PC-9 (cell line): ENCODE measurements around the gene MAPT. TPM values are rescaled to one million over a fixed set of nuclear protein-coding genes. Genes with fewer than 3 reads are reported as not detected.

Experiments
- BruUV-seq: library from RNA; stranded (reverse); fragments of 400-500 nt; replicated peaks from 2 replicates; lab custom pipeline; 2021; lab: Mats Ljungman, UMichigan
- CTCF ChIA-PET: fragments of 300-600 bp; sonication (Branson Sonifier 250); formaldehyde crosslinking; loops from one replicate; lab custom pipeline; 2022; ENCODE audit warnings: antibody characterized with exemption; lab: Charles Lee
- POLR2A ChIA-PET: fragments of 300-600 bp; sonication (Branson Sonifier 250); formaldehyde crosslinking; loops from one replicate; lab custom pipeline; 2022; ENCODE audit warnings: antibody characterized with exemption; ENCODE audit not compliant: unreplicated experiment; lab: Charles Lee
- DNase-seq, 2 experiments: peaks; one replicate each; pipeline versions ENCODE4 v3.0.0 to v3.0.0-alpha.2; 2015 to 2022; ENCODE audit warnings: mixed read lengths in 1 of 2
- H2AFZ ChIP-seq: fragments of 200-600 bp; sonication (generic); 2 replicates; pipeline ENCODE4 v1.8.1; 2017; ENCODE audit warnings: antibody characterized with exemption
- H3F3A ChIP-seq: fragments of 200-600 bp; sonication (generic); 2 replicates; pipeline ENCODE4 v1.8.1; 2017; ENCODE audit warnings: antibody characterized with exemption, mild to moderate bottlenecking, low read depth; ENCODE audit not compliant: insufficient read depth
- H3K27ac ChIP-seq: fragments of 200-600 bp; sonication (generic); 2 replicates; pipeline ENCODE4 v1.6.1; 2016; ENCODE audit warnings: mixed run types
- H3K27me3 ChIP-seq: fragments of 200-600 bp; sonication (generic); 2 replicates; pipeline ENCODE4 v1.6.1; 2016; ENCODE audit warnings: low read depth, mixed run types; ENCODE audit not compliant: insufficient read depth
- H3K36me3 ChIP-seq: fragments of 200-600 bp; sonication (generic); 2 replicates; pipeline ENCODE4 v1.6.1; 2016; ENCODE audit warnings: low read depth, mixed run types
- H3K4me1 ChIP-seq: fragments of 200-600 bp; sonication (generic); replicated peaks from 2 replicates; pipeline ENCODE4 v1.6.1; 2016; ENCODE audit warnings: mixed run types; ENCODE audit not compliant: insufficient read depth
- H3K4me2 ChIP-seq: fragments of 200-600 bp; sonication (generic); 2 replicates; pipeline ENCODE4 v1.6.1; 2017; ENCODE audit warnings: mixed run types
- H3K4me3 ChIP-seq: fragments of 200-600 bp; sonication (generic); 2 replicates; pipeline ENCODE4 v1.6.1; 2016; ENCODE audit warnings: mixed run types
- H3K79me2 ChIP-seq: fragments of 200-600 bp; sonication (generic); 2 replicates; pipeline ENCODE4 v1.6.1; 2017; ENCODE audit warnings: low read depth, mixed run types
- H3K9me2 ChIP-seq: fragments of 200-600 bp; sonication (generic); 2 replicates; pipeline ENCODE4 v1.8.1; 2017; ENCODE audit warnings: mild to moderate bottlenecking; ENCODE audit not compliant: insufficient read depth
- H3K9me3 ChIP-seq: fragments of 200-600 bp; sonication (generic); 2 replicates; pipeline ENCODE4 v1.8.1; 2016; ENCODE audit warnings: low read depth; ENCODE audit not compliant: insufficient read depth
- H4K20me1 ChIP-seq: fragments of 200-600 bp; sonication (generic); 2 replicates; pipeline ENCODE4 v1.8.1; 2017; ENCODE audit not compliant: insufficient read depth
- EZH2 ChIP-seq: fragments of 200-600 bp; sonication (generic); IDR thresholded peaks from 2 replicates; pipeline ENCODE4 v1.8.0; 2017; ENCODE audit warnings: antibody characterized with exemption, low read depth
- intact Hi-C: fragments of 100-400 bp; cut with micrococcal nuclease; formaldehyde crosslinking; loops from one replicate; pipeline ENCODE4 v1.10.0; 2022; ENCODE audit not compliant: unreplicated experiment
- total RNA-seq: library from RNA; stranded (reverse); gene quantifications from 2 replicates; pipeline ENCODE4 v1.2.3, GENCODE V29; 2021
- TF ChIP-seq, protein P1 (sequence below): fragments of 200-600 bp; sonication (generic); conservative IDR thresholded peaks from 2 replicates; pipeline ENCODE4 v1.6.1; 2017; ENCODE audit warnings: mixed run types, antibody characterized with exemption, mild to moderate bottlenecking, moderate library complexity

Gene MAPT
- total RNA-seq, 1 experiment from 2014 or later: 0.85 TPM

DNA sequence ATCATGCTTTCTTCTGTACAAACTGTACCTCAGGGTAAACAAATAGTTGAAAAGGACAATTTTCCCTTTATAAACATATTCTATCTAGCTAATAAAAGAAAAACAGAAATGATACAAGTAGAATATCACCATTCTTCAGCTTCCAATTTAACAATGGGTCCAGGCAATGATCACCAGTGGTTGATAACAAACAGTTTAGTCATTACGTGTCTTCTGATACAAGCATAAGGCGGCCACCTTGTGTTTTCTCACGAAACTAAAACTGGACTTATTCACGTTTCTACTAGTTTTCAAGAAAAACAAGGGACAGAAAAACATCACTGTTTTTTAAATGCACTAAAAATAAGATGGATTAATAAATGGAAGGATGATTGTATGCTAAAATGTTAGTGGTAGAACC, 163.0 kb downstream of the MAPT start:
- Histone ChIP-seq H3F3A (peaks cover 26% of the 10 kb centered on the region; the same call in 1 of the 2 replicates), H3K4me2 (no peak overlapping the region), H2AFZ (no peak overlapping the region), H3K9me2 (no peaks in the 10 kb centered on the region), H4K20me1 (peaks cover 16% of the 10 kb centered on the region; the same call in 1 of the 2 replicates), H3K9me3 (no peaks in the 10 kb centered on the region), H3K79me2 (peaks cover 6% of the 10 kb centered on the region; the same call in 1 of the 2 replicates), H3K4me1 (peaks cover 12% of the 10 kb centered on the region), H3K4me3 (no peak overlapping the region), H3K27me3 (no peaks in the 10 kb centered on the region), H3K27ac (peak overlapping the region; percentile 23), H3K36me3 (peaks cover 22% of the 10 kb centered on the region; the same call in 1 of the 2 replicates)
- TF ChIP-seq, protein P1, sequence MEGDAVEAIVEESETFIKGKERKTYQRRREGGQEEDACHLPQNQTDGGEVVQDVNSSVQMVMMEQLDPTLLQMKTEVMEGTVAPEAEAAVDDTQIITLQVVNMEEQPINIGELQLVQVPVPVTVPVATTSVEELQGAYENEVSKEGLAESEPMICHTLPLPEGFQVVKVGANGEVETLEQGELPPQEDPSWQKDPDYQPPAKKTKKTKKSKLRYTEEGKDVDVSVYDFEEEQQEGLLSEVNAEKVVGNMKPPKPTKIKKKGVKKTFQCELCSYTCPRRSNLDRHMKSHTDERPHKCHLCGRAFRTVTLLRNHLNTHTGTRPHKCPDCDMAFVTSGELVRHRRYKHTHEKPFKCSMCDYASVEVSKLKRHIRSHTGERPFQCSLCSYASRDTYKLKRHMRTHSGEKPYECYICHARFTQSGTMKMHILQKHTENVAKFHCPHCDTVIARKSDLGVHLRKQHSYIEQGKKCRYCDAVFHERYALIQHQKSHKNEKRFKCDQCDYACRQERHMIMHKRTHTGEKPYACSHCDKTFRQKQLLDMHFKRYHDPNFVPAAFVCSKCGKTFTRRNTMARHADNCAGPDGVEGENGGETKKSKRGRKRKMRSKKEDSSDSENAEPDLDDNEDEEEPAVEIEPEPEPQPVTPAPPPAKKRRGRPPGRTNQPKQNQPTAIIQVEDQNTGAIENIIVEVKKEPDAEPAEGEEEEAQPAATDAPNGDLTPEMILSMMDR: no peak
- TF ChIP-seq EZH2: no peak
- DNase-seq: no peak
- POLR2A ChIA-PET: no interaction called here
- intact Hi-C loops: no loop called here
- CTCF ChIA-PET: interaction anchor here (1.1 to 1.4 kb wide), 2 partner anchors 136 to 156 kb away, joined by 4 read pairs; partner anchors contain the start of gene KANSL1
- no TSS peak for BruUV-seq

GRCh38 chr17:46059486-46059885, 165.1 kb downstream of the MAPT start:
- Histone ChIP-seq H4K20me1 (peaks cover 21% of the 10 kb centered on the region), H3K9me3 (no peaks in the 10 kb centered on the region), H3K79me2 (peaks cover 6% of the 10 kb centered on the region; the same call in 1 of the 2 replicates), H3K27ac (no peak overlapping the region), H3K36me3 (peaks cover 28% of the 10 kb centered on the region), H3K4me1 (peaks cover 12% of the 10 kb centered on the region), H3K4me3 (no peak overlapping the region), H3F3A (peaks cover 41% of the 10 kb centered on the region; the same call in 1 of the 2 replicates), H3K4me2 (no peak overlapping the region), H3K27me3 (no peaks in the 10 kb centered on the region), H2AFZ (no peak overlapping the region), H3K9me2 (no peaks in the 10 kb centered on the region)
- no TSS peak for BruUV-seq
- POLR2A ChIA-PET: interaction anchor here (0.7 kb wide), 1 partner anchor 1230 kb away, joined by 7 read pairs; no protein-coding TSS in a partner anchor
- CTCF ChIA-PET: no interaction called here
- no peak for DNase-seq
- intact Hi-C loops: no loop called here
- TF ChIP-seq EZH2: no peak
- TF ChIP-seq, protein P1: no peak

GRCh38 chr17:46060461-46060860, 166.1 kb downstream of the MAPT start:
- Histone ChIP-seq H3K27ac (no peak overlapping the region), H3K4me3 (no peak overlapping the region), H3K79me2 (peaks cover 4% of the 10 kb centered on the region; the same call in 1 of the 2 replicates), H3K9me3 (no peaks in the 10 kb centered on the region), H3K4me1 (peaks cover 12% of the 10 kb centered on the region), H2AFZ (no peak overlapping the region), H3K27me3 (no peaks in the 10 kb centered on the region), H3K36me3 (peaks cover 33% of the 10 kb centered on the region), H4K20me1 (peaks cover 18% of the 10 kb centered on the region), H3K9me2 (no peaks in the 10 kb centered on the region), H3K4me2 (no peak overlapping the region), H3F3A (peaks cover 44% of the 10 kb centered on the region; the same call in 1 of the 2 replicates)
- POLR2A ChIA-PET: no interaction called here
- CTCF ChIA-PET: no interaction called here
- TF ChIP-seq, protein P1: no peak
- TF ChIP-seq EZH2: no peak
- no peak for DNase-seq
- intact Hi-C loops: loop anchor here (5.0 kb wide), 1 partner anchor 132 kb away; the partner anchor contains the start of gene KANSL1
- no TSS peak for BruUV-seq
